ENCODE results near the gene LGR4. TPM values are rescaled to one million over a fixed set of nuclear protein-coding genes. Genes with fewer than 3 reads are reported as not detected.

The LGR4 gene
- total RNA-seq, 4 donors from 2014 or later = 29.7 to 134 (median 119) TPM

- DNase-seq = peak in 1 of 3 donors; percentile 50
- peaks cover 0 to 4% (median 0%) of the 10 kb centered on the region in 4 donors for H3K4me1 ChIP-seq
- H3K36me3 ChIP-seq = no peaks in the 10 kb centered on the region
- peak overlapping the region; percentile 54 to 97 (median 82) for H3K4me3 ChIP-seq
- no peaks in the 10 kb centered on the region for H3K9me3 ChIP-seq
- TF ChIP-seq, protein P1, sequence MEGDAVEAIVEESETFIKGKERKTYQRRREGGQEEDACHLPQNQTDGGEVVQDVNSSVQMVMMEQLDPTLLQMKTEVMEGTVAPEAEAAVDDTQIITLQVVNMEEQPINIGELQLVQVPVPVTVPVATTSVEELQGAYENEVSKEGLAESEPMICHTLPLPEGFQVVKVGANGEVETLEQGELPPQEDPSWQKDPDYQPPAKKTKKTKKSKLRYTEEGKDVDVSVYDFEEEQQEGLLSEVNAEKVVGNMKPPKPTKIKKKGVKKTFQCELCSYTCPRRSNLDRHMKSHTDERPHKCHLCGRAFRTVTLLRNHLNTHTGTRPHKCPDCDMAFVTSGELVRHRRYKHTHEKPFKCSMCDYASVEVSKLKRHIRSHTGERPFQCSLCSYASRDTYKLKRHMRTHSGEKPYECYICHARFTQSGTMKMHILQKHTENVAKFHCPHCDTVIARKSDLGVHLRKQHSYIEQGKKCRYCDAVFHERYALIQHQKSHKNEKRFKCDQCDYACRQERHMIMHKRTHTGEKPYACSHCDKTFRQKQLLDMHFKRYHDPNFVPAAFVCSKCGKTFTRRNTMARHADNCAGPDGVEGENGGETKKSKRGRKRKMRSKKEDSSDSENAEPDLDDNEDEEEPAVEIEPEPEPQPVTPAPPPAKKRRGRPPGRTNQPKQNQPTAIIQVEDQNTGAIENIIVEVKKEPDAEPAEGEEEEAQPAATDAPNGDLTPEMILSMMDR (IDR thresholded peaks at IDR 0.05) = no peak
- TF ChIP-seq POLR2A (IDR thresholded peaks at IDR 0.05) = no peak
- peak overlapping the region; percentile 62 to 93 (median 84) for H3K27ac ChIP-seq
- H3K27me3 ChIP-seq = no peaks in the 10 kb centered on the region
Measured at GRCh38 chr11:27470826-27471588, 1.6 kb downstream of the LGR4 start.

DNA sequence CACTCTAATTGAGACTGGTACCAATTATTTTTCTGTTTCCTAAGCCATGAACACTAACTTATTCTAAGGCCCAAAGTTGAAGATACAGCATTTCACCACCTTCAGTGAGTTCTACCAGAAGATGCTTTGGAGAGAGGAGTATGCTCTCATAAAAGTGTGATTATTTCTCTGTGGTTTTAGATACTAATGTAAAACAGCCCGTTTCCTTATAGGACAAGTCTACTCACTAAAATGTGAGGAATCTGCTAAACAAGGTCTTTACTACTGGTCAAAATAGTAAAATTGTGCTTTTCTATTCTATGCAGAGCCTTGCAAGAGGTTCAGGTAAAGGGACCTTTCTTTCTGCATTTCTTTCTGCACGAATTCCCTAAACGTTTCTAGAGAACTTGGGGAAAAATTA lies 2.4 kb downstream of the LGR4 start:
- Histone ChIP-seq H3K4me3 (peak overlapping the region in 3 of 4 donors; percentile 4 to 97 (median 82)), H3K27me3 (no peaks in the 10 kb centered on the region), H3K4me1 (peaks cover 0 to 9% (median 0%) of the 10 kb centered on the region in 4 donors), H3K27ac (peak overlapping the region in 2 of 4 donors; percentile 66 to 85), H3K9me3 (no peaks in the 10 kb centered on the region), H3K36me3 (no peaks in the 10 kb centered on the region)
- no peak for DNase-seq
- TF ChIP-seq, protein P1 (IDR thresholded peaks at IDR 0.05) = no peak
- no peak for TF ChIP-seq POLR2A (IDR thresholded peaks at IDR 0.05)

DNA sequence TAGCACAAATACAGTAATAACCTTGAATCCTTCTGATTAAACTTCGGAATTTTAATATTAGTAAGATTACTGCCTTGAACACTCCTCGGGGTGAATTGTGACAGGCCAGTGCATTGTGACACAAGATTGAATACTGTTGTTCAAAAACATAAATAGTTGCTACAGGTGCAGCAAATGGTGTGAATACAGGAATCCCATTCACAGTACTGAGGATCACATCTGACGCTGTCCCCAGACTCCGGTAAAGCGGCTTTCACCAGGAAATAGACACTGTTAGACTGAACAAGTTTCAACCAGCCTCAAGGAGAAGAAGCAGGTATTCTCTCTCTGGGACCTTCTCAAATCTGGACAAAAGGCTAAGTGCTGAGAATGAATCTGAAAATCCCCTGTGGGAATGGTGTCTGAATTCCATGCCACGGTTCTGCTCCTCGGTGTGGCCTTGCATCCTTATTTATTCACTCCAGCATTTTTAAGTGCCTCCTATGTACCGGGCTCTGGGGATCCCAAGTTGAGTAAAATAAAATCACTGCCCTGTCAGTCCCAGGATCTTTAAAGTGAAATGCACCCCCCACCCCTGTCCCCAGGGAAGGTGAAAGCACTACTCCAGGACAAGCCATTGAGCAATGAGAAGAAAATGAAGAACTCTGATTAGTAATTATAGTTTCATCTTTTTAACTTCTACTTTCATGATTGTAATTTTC lies 3.4 kb downstream of the LGR4 start:
- Histone ChIP-seq H3K27ac (peak overlapping the region in 3 of 4 donors; percentile 52 to 85 (median 66)), H3K4me3 (peak overlapping the region in 2 of 4 donors; percentile 82 to 97), H3K9me3 (no peaks in the 10 kb centered on the region), H3K27me3 (no peaks in the 10 kb centered on the region), H3K36me3 (no peaks in the 10 kb centered on the region), H3K4me1 (peaks cover 0 to 12% (median 0%) of the 10 kb centered on the region in 4 donors)
- no peak for TF ChIP-seq POLR2A (IDR thresholded peaks at IDR 0.05)
- TF ChIP-seq, protein P1 (IDR thresholded peaks at IDR 0.05) = no peak
- no peak for DNase-seq

- H3K36me3 ChIP-seq = no peaks in the 10 kb centered on the region
- H3K27ac ChIP-seq = peak overlapping the region in 3 of 4 donors; percentile 52 to 85 (median 66)
- H3K4me3 ChIP-seq = peak overlapping the region in 2 of 4 donors; percentile 82 to 97
- H3K4me1 ChIP-seq = peaks cover 0 to 12% (median 0%) of the 10 kb centered on the region in 4 donors
- TF ChIP-seq, protein P1 (IDR thresholded peaks at IDR 0.05) = no peak
- TF ChIP-seq POLR2A (IDR thresholded peaks at IDR 0.05) = peak; percentile 15 to 41
- DNase-seq = no peak
- H3K27me3 ChIP-seq = no peaks in the 10 kb centered on the region
- H3K9me3 ChIP-seq = no peaks in the 10 kb centered on the region
Measured at GRCh38 chr11:27468209-27468994, 4.2 kb downstream of the LGR4 start.

- peak overlapping the region in 2 of 4 donors; percentile 66 to 78 for H3K27ac ChIP-seq
- H3K4me1 ChIP-seq = peaks cover 0 to 12% (median 0%) of the 10 kb centered on the region in 4 donors
- no peak for DNase-seq
- TF ChIP-seq POLR2A (IDR thresholded peaks at IDR 0.05) = no peak
- TF ChIP-seq, protein P1 (IDR thresholded peaks at IDR 0.05) = no peak
- no peaks in the 10 kb centered on the region for H3K9me3 ChIP-seq
- H3K36me3 ChIP-seq = no peaks in the 10 kb centered on the region
- no peak overlapping the region for H3K4me3 ChIP-seq
- H3K27me3 ChIP-seq = no peaks in the 10 kb centered on the region
Measured at GRCh38 chr11:27467181-27467913, 5.2 kb downstream of the LGR4 start.

Measured in Peyer's patch (tissue), 4 donors.